NOMO-1 (cell line): ENCODE measurements around the gene TMCO6.
A peak's percentile ranks its signal among the peaks of the same experiment; 100 is the strongest.

Experiments
- DNase-seq, 2 experiments: peaks; one replicate each; lab custom pipeline; 2025; ENCODE audit not compliant: unreplicated experiment in 2 of 2; lab: John Stamatoyannopoulos, UW

The TMCO6 gene

DNA sequence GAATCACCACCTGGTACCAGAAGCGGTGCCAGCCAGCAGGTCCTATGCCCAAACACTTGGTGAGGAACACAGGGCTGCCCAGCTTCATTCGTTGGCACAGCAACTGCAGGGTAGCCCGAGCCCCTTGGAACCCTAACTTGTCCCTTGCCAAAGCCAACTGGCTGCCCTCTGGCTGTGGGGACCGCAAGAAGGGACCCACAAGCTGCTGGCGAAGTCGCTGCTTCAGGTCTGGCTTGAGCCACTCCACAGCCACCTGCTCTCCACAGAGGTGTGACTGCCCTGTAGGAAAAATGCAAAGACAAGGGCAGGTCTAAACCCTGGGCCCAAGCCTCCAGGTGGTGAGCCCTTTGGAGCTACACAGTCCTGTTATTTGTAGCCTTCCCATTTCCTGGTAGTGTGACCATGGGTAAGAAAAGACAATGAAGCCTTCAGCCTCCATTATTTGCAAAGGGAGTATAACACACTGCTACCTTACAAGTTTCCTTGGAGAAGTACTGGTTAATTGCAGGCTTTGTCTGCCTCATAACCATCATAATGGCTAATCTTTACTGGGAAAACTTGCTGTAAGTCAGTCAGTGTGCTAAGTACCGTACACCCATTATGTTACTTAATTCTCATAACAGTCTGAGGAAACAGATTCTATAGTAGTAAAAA is 32.3 kb downstream of the TMCO6 start:
- no peak for DNase-seq

DNA sequence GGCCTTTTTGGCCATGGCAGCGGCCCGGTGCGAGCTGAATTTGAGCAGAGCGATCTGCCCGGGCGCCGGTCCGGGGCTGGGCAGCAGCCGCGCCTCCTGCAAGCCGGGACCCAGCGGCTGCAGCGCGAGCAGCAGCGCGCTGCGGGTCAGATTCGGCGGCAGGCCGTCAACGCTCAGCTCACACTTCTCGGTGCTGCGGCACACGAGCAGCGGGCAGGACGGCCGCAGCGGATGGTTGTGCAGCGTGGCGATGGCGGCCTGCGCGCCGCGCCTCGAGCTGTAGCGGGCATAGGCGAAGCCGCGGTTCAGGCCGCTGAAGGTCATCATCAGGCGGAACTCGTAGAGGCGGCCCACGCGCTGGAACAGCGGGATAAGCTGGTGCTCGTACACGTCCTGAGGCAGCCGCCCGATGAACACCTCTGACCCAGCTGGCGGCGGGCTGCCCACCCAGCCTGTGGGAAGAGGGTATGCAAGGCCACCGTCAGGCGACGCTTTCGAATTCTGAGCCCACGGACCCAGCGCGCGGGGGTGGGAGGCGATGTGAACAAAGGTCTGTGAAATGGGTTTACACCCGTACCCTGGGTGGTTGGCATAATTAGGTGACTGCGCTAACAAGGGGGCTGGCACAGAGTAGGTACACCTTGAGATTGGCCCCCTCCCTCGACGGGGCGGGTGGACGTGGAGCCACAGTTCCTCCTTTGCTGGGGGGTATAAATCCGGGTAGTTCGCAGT is 33.4 kb downstream of the TMCO6 start:
- no peak for DNase-seq

DNA sequence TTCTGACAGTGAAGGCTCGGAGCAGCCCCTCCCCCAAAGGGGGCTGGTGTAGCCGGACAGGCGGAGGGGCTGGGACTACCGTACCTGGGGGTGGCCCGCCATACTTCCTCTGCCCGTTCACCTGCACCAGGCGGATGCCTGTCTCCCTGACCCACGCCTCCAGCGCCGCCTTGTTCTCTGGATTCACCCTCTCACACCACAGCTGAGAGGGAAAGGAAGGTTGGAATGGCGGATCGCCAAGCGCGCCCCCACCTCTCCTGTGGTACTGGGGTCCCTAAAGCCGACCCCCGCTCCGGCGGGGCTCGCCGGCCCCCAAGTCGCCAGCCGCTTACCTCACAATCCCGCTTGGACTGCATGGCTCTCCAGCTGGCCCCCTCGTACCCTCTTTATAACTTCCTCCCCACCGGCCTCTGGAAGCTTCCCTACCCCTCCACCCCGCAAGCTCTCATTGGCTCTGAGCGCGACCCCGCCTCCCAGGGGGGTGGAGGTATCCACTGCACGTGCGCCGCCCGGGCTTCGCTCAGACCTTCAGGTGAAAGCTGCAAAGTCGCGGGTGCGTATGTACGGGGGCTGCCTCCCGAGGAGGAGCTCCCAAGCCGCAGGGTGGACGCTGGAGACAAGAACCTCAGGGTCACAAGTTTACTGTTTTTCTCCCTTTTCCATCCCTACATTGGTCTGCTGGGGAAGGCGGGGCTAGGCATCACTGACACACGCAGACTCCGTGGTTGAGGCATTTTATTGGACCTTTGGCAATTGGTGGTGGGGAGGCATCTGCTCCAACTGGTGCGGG is 34.1 kb downstream of the TMCO6 start, which contains the start of gene DND1:
Gene DND1 (minus strand): TSS at position 390 of the 790 bp plus-strand sequence. CDS start 34 bp downstream, at position 356.
- no peak for DNase-seq

GRCh38 chr5:140674211-140674610 is 35.0 kb downstream of the TMCO6 start:
- DNase-seq, result no peak

DNA sequence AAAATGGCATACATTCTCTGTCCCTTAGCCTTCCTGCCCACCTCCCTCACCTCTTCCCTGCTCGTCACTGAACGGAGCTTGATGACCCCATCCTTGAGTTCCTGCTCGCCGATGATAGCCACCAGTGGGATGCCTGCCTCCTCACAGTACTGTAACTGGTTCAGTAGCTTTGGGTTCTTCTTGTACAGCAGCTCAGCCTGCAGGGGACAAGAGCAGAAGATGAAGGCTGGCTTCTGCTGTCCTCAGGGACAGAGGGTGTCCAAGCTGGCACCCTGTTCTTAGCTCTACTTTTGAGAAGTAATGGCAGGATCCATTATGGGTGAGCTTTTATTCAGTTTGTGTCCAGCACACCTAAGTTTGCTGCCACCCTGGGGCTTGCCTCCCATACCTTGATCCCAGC is 35.4 kb downstream of the TMCO6 start:
- DNase-seq, result no peak

DNA sequence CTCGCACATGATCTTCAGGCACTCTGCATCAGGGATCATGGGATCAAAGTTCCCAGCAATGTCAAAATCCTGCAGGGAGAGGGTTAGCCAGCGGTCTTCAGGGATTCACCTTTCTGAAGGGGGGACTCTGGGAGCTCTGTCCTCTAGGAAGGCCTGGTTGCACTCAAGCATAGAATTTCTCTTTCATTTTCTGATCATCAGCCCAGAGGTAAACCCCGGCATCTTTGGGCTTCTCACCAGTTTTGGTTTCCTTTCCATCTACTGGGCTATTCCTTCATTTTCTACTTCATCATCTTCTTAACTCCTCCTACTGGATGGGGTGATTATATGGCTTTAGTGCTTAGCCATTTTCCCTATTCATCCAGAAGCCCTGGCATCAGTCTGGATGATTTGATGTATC is 38.7 kb downstream of the TMCO6 start:
- DNase-seq, result no peak

DNA sequence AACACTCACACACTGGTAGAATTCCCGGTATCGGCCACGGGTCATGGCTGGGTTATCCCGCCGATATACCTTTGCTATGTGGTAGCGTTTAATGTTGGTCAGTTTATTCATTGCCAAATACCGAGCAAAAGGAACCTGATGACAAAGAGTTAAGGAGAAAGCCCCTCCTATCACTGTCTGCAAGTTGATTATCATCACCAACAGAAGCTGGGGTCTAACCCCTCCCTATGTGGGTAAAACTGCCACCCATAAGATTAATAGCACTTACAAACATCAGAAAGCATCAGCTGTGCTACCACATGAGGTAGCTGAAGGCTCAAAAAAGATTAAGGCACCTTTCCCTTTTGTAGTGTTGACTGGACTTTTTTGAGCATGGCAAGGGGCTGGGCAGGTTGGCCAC is 39.7 kb downstream of the TMCO6 start:
- DNase-seq, result no peak

DNA sequence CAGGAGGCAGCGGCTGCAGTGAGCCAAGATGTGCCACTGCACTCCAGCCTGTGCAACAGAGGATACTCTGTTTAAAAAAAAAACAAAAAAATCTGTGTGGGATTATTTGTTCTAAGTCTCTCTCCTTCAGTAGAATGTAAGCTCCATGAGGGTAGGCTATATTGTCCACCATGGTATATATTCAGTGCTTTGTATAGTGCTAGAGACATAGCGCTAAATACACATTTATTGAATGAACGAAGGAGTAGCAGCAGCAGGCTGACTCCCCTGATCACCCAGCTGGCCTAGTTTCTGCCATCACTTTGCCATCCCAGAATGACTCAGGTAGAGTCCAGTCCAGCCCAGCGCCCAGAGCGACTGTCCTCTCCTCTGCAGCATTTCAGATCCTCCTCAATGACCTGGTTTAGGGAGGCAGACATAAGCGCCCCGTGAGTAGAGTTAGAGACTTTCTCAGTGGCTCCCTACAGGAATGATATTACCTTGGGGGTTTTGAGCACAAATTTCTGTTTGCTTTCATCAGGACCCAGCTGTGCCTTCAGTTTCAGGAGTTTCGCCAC is 51.2 kb downstream of the TMCO6 start:
- DNase-seq, result no peak

- peak; percentile 85 to 92 for DNase-seq
These were observed 52.0 kb downstream of the TMCO6 start, which contains the start of the genes HARS1 and HARS2 for GRCh38 chr5:140690941-140691924. TSS of gene HARS1 (minus strand) at chr5:140691370. CDS start at chr5:140691304, 66 bp downstream. TSS of gene HARS2 (plus strand) at chr5:140691455. CDS start at chr5:140691649, 194 bp downstream.

- no peak for DNase-seq
These were observed 55.0 kb downstream of the TMCO6 start for GRCh38 chr5:140694276-140694675.
